ENCODE results near the gene TMED9. TPM values are rescaled to one million over a fixed set of nuclear protein-coding genes. Genes with fewer than 3 reads are reported as not detected.
A peak's percentile ranks its signal among the peaks of the same experiment; 100 is the strongest.

Gene TMED9
- total RNA-seq, 1 donor from 2014 or later: 372 TPM

GRCh38 chr5:177593511-177593910 is 1.5 kb downstream of the TMED9 start:
- H3K9ac ChIP-seq (ENCODE audit: low read length): peak overlapping the region; percentile 98
- no peak for DNase-seq (ENCODE audit: low read depth)
- H4K20me1 ChIP-seq (ENCODE audit: insufficient read depth, low read length): peaks cover 33% of the 10 kb centered on the region
- peak overlapping the region; percentile 96 for H3K4me3 ChIP-seq (ENCODE audit: insufficient read depth, low read depth, low read length)
- no peak overlapping the region for H2AFZ ChIP-seq (ENCODE audit: low read depth, low read length)
- peaks cover 26% of the 10 kb centered on the region for H3K36me3 Mint-ChIP-seq (ENCODE audit: low read depth, unreplicated experiment)
- peaks cover 19% of the 10 kb centered on the region for H3K27me3 Mint-ChIP-seq (ENCODE audit: low read depth, unreplicated experiment)
- peaks cover 11% of the 10 kb centered on the region for H3K4me1 Mint-ChIP-seq (ENCODE audit: low read depth, unreplicated experiment)
- H3K4me2 ChIP-seq (ENCODE audit: low read length): peak overlapping the region; percentile 86
- no peaks in the 10 kb centered on the region for H3K9me3 ChIP-seq (ENCODE audit: insufficient read depth, low read depth, low read length)
- peak overlapping the region; percentile 99 for H3K4me3 Mint-ChIP-seq (ENCODE audit: unreplicated experiment)
- H3K27ac Mint-ChIP-seq (ENCODE audit: unreplicated experiment): no peak overlapping the region
- H3K4me1 ChIP-seq (ENCODE audit: insufficient read depth, low read length): peaks cover 6% of the 10 kb centered on the region
- FAIRE-seq: no peak
- TF ChIP-seq EZH2 (IDR thresholded peaks at IDR 0.05; ENCODE audit: insufficient read depth, low read length) (no peak), CTCF (IDR thresholded peaks at IDR 0.05; ENCODE audit: insufficient read depth, low read depth, low read length) (no peak)
- peaks cover 28% of the 10 kb centered on the region for H3K79me2 ChIP-seq (ENCODE audit: insufficient read depth, low read length)
- no peak overlapping the region for H3K27ac ChIP-seq (ENCODE audit: low read depth, low read length)
- no peaks in the 10 kb centered on the region for H3K9me3 Mint-ChIP-seq (ENCODE audit: unreplicated experiment)
- H3K27me3 ChIP-seq (ENCODE audit: insufficient read depth, low read length): peaks cover 13% of the 10 kb centered on the region
- H3K36me3 ChIP-seq (ENCODE audit: insufficient read depth, low read length): peaks cover 29% of the 10 kb centered on the region

GRCh38 chr5:177594071-177594470 is 2.1 kb downstream of the TMED9 start:
- Histone ChIP-seq H4K20me1 (ENCODE audit: insufficient read depth, low read length) (peaks cover 33% of the 10 kb centered on the region), H3K4me3 (ENCODE audit: insufficient read depth, low read depth, low read length) (no peak overlapping the region), H3K4me1 (ENCODE audit: insufficient read depth, low read length) (peaks cover 6% of the 10 kb centered on the region), H3K9ac (ENCODE audit: low read length) (peak overlapping the region; percentile 98), H3K36me3 (ENCODE audit: insufficient read depth, low read length) (peaks cover 29% of the 10 kb centered on the region), H3K9me3 (ENCODE audit: insufficient read depth, low read depth, low read length) (no peaks in the 10 kb centered on the region), H3K79me2 (ENCODE audit: insufficient read depth, low read length) (peaks cover 28% of the 10 kb centered on the region), H3K27ac (ENCODE audit: low read depth, low read length) (no peak overlapping the region), H3K27me3 (ENCODE audit: insufficient read depth, low read length) (peaks cover 13% of the 10 kb centered on the region), H2AFZ (ENCODE audit: low read depth, low read length) (no peak overlapping the region), H3K4me2 (ENCODE audit: low read length) (peak overlapping the region; percentile 86)
- H3K4me1 Mint-ChIP-seq (ENCODE audit: low read depth, unreplicated experiment): peaks cover 11% of the 10 kb centered on the region
- peak overlapping the region; percentile 60 for H3K4me3 Mint-ChIP-seq (ENCODE audit: unreplicated experiment)
- FAIRE-seq (no peak), DNase-seq (ENCODE audit: low read depth) (no peak)
- TF ChIP-seq CTCF (IDR thresholded peaks at IDR 0.05; ENCODE audit: insufficient read depth, low read depth, low read length): no peak
- no peak for TF ChIP-seq EZH2 (IDR thresholded peaks at IDR 0.05; ENCODE audit: insufficient read depth, low read length)
- peaks cover 15% of the 10 kb centered on the region for H3K27me3 Mint-ChIP-seq (ENCODE audit: low read depth, unreplicated experiment)
- H3K27ac Mint-ChIP-seq (ENCODE audit: unreplicated experiment): no peak overlapping the region
- peaks cover 26% of the 10 kb centered on the region for H3K36me3 Mint-ChIP-seq (ENCODE audit: low read depth, unreplicated experiment)
- no peaks in the 10 kb centered on the region for H3K9me3 Mint-ChIP-seq (ENCODE audit: unreplicated experiment)

- Histone ChIP-seq H3K27ac (ENCODE audit: low read depth, low read length) (no peak overlapping the region), H4K20me1 (ENCODE audit: insufficient read depth, low read length) (peaks cover 33% of the 10 kb centered on the region), H3K36me3 (ENCODE audit: insufficient read depth, low read length) (peaks cover 29% of the 10 kb centered on the region), H3K4me2 (ENCODE audit: low read length) (no peak overlapping the region), H3K4me3 (ENCODE audit: insufficient read depth, low read depth, low read length) (no peak overlapping the region), H3K4me1 (ENCODE audit: insufficient read depth, low read length) (peaks cover 6% of the 10 kb centered on the region), H2AFZ (ENCODE audit: low read depth, low read length) (no peak overlapping the region), H3K79me2 (ENCODE audit: insufficient read depth, low read length) (peaks cover 29% of the 10 kb centered on the region), H3K27me3 (ENCODE audit: insufficient read depth, low read length) (peaks cover 8% of the 10 kb centered on the region), H3K9ac (ENCODE audit: low read length) (no peak overlapping the region), H3K9me3 (ENCODE audit: insufficient read depth, low read depth, low read length) (no peaks in the 10 kb centered on the region)
- no peak overlapping the region for H3K27ac Mint-ChIP-seq (ENCODE audit: unreplicated experiment)
- no peak for DNase-seq (ENCODE audit: low read depth)
- H3K4me3 Mint-ChIP-seq (ENCODE audit: unreplicated experiment): no peak overlapping the region
- TF ChIP-seq CTCF (IDR thresholded peaks at IDR 0.05; ENCODE audit: insufficient read depth, low read depth, low read length) (no peak), EZH2 (IDR thresholded peaks at IDR 0.05; ENCODE audit: insufficient read depth, low read length) (no peak)
- peaks cover 26% of the 10 kb centered on the region for H3K36me3 Mint-ChIP-seq (ENCODE audit: low read depth, unreplicated experiment)
- FAIRE-seq: no peak
- peaks cover 11% of the 10 kb centered on the region for H3K4me1 Mint-ChIP-seq (ENCODE audit: low read depth, unreplicated experiment)
- no peaks in the 10 kb centered on the region for H3K9me3 Mint-ChIP-seq (ENCODE audit: unreplicated experiment)
- H3K27me3 Mint-ChIP-seq (ENCODE audit: low read depth, unreplicated experiment): peaks cover 9% of the 10 kb centered on the region
Measured at GRCh38 chr5:177595026-177595585, 3.1 kb downstream of the TMED9 start.

Measured in astrocyte (in vitro differentiated cells and primary cell).